NOMO-1 (cell line): ENCODE data around the gene CNGA1.
"Not testable (repeated sequence)": the region's sequence is repeated elsewhere in the genome, so short reads cannot be mapped to it uniquely, and the experiment has no call there.

Experiments
- DNase-seq, 2 experiments: peaks; one replicate each; lab custom pipeline; 2025; ENCODE audit not compliant: unreplicated experiment in 2 of 2; lab: John Stamatoyannopoulos, UW

CNGA1 gene

GRCh38 chr4:48031802-48032525 is 15.5 kb upstream of the CNGA1 start:
- DNase-seq = no peak

GRCh38 chr4:48030470-48030869 is 14.0 kb upstream of the CNGA1 start:
- no peak for DNase-seq

- DNase-seq = no peak
Observed at GRCh38 chr4:48028696-48029095, 12.2 kb upstream of the CNGA1 start.

- no peak for DNase-seq
Observed at GRCh38 chr4:48027653-48028052, 11.2 kb upstream of the CNGA1 start.

GRCh38 chr4:48025005-48025404 is 8.5 kb upstream of the CNGA1 start:
- no peak for DNase-seq

GRCh38 chr4:48024522-48024921 is 8.0 kb upstream of the CNGA1 start:
- no peak for DNase-seq

DNA sequence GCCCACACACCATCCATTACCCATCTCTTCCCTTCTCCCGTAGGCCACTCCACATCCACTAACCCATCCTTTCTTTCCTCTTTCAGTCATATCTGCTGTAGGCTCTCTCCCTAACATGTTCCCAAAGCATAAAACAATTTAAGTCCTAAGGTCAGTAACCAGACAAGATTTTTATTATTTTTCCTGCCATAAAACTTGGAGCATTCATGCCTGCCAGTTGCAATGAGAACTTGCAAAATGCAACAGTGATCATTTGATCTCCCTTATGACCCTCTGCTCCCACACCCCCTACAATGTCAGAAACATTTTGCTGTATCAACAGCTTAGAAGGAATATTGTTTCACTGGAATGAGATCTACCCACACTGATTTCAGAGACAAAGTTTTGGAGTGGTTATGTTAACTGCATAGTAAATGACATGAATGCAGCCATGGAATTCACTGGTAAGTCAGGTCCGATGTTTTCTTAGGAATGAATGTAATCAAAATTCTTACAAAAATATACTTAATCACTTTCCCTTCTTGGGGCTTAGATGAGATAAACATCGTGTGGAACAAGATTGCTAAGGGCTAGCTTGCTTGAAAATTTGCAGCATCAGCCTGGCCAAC is 5.8 kb upstream of the CNGA1 start:
- DNase-seq = no peak

DNA sequence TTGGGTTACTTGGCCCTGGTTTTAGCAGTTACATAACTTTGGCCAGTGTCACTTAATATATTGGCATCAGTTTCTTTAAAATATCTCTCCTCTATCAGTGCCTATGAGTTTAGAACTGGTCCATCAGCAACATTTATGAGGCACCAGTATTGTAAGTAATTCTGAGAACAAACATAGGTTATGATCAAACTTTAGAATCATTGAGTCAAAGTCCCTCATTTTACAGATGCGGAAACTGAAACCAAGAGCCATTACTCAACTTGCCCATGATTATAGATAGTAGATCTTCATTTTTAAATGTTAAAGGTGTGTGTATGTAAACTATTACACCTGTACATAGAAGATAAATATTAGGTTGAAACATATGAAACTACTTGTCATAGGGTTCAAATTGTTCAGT is 4.6 kb upstream of the CNGA1 start:
- no peak for DNase-seq

- no peak for DNase-seq
Observed at GRCh38 chr4:48018112-48018511, 1.6 kb upstream of the CNGA1 start.

GRCh38 chr4:48017108-48017571 is 659 bp upstream of the CNGA1 start:
- no peak for DNase-seq

GRCh38 chr4:48015678-48016077 is 803 bp downstream of the CNGA1 start:
- no peak for DNase-seq

DNA sequence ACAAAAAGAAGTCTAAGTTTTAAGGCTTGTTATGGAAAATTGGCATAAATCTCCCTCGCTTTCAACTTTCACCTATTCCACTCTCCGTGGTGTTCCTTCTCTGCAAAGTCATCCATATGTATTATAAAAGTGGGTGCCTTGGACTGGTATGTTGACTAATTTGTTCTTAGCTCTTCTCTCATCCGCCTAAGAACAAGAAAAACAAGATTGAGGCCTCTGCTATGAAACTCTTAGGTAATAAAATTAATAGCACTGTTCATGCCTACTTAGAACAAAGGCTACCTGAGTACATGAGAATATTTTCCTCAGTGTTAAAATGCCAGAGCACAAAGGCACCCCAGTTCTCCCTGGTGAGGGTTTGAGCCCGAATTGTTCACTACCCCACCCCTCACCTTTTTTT is 1.3 kb downstream of the CNGA1 start:
- no peak for DNase-seq

- no peak for DNase-seq
Observed at GRCh38 chr4:48012824-48013223, 3.7 kb downstream of the CNGA1 start.

DNA sequence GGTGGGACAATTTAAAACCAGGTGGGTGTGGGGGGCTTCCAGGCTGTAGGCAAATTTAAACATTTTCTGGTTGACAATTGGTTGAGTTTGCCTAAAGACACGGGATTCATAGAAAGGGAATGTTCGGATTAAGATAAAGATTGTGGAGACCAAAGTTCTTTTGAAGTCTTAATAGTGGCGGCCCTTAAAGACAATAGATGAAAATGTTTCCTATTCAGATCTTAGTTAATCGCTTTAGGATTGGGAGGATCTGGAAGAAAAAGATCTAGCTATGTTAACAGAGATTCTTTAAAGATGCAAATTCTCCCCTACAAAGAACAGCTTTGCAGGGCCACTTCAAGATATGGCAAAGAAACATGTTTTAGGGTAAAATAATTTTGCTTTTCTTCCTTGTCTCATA is 4.8 kb downstream of the CNGA1 start:
- no peak for DNase-seq

GRCh38 chr4:48010906-48011305 is 5.6 kb downstream of the CNGA1 start:
- not testable (repeated sequence) for DNase-seq

GRCh38 chr4:48008021-48008596 is 8.4 kb downstream of the CNGA1 start:
- no peak for DNase-seq

- no peak for DNase-seq
Observed at GRCh38 chr4:48005781-48006180, 10.7 kb downstream of the CNGA1 start.

GRCh38 chr4:48003568-48003967 is 12.9 kb downstream of the CNGA1 start:
- peak in 1 of 2 experiments; percentile 2 for DNase-seq

- no peak for DNase-seq
Observed at GRCh38 chr4:48002267-48002666, 14.2 kb downstream of the CNGA1 start.

DNA sequence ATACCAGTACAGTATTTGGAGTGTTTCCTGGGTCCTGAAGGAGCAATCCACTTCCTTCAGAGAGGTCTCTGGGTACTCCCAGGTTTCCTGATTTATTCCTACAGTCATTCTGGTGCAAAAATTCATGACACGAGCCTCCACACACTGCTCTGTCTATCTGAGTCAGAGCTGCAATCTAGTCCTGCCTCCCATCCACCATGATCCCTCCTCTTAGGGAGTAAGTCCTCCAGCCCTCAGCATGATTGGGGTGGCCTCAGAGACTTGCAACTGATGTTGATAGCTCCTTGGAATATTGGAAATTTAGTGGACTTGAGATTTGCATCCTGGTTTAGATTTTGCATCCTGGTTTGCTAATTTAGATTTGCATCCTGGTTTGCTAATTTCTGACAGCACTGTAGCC is 20.5 kb downstream of the CNGA1 start:
- DNase-seq = no peak

DNA sequence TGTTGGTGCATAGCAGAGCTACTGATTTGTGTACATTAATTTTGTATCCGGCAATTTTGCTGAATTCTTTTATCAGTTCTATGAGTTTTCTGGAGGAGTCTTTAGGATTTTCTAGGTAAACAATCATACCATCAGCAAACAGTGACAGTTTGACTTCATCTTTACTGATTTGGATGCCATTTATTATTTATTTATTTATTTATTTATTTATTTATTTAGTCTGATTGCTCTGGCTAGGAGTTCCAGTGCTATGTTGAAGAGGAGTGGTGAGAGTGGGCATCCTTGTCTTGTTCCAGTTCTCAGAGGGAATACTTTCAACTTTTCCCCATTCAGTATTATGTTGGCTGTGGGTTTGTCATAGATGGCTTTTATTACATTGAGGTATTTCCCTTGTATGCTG is 24.0 kb downstream of the CNGA1 start:
- not testable (repeated sequence) for DNase-seq

GRCh38 chr4:47990145-47990544 is 26.3 kb downstream of the CNGA1 start:
- no peak for DNase-seq
